Lower lobe of right lung (tissue), 2 donors: ENCODE measurements around the gene FAM13C. TPM values are rescaled to one million over a fixed set of nuclear protein-coding genes. Genes with fewer than 3 reads are reported as not detected.

Experiments
- ATAC-seq, 2 donors: fragments of 200-7000 bp; cut with Tn5 transposase; one replicate each; pipeline ENCODE4 v1.9.1; 2020 to 2022; ENCODE audit warnings: mild to moderate bottlenecking in 2 of 2, moderate library complexity in 2 of 2
- DNase-seq: peaks from one replicate; pipeline ENCODE4 v3.0.0-alpha.2; 2020
- H3K27ac ChIP-seq: fragments of 200-600 bp; one replicate; pipeline ENCODE4 v1.8.0; 2022
- H3K27me3 ChIP-seq: fragments of 200-600 bp; one replicate; pipeline ENCODE4 v1.8.0; 2022; ENCODE audit warnings: low read depth
- H3K36me3 ChIP-seq: fragments of 200-600 bp; one replicate; pipeline ENCODE4 v1.8.0; 2022; ENCODE audit warnings: mild to moderate bottlenecking
- H3K4me1 ChIP-seq: fragments of 200-600 bp; one replicate; pipeline ENCODE4 v1.8.0; 2022
- H3K4me3 ChIP-seq: fragments of 200-600 bp; one replicate; pipeline ENCODE4 v1.8.0; 2022; ENCODE audit warnings: mild to moderate bottlenecking
- H3K9me3 ChIP-seq: fragments of 200-600 bp; one replicate; pipeline ENCODE4 v1.8.0; 2022
- CTCF ChIP-seq: fragments of 200-600 bp; IDR thresholded peaks from one replicate; pipeline ENCODE4 v1.8.0; 2022; ENCODE audit warnings: antibody characterized with exemption, mild to moderate bottlenecking
- intact Hi-C: fragments of 100-400 bp; cut with DNase I; formaldehyde crosslinking; loops from one replicate; pipeline ENCODE4 v1.11.0; 2022
- total RNA-seq: library from RNA; stranded (reverse); fragmentation: NEBNext Ultra II Directional; extraction: Animal tissue kit (Norgen Biotek cat#: 25700); gene quantifications from one replicate; pipeline ENCODE4 v1.2.1, GENCODE V29; 2021
- donor health status: DM: no; HTN: yes; CAD: no; lungs with severe emphysema.

FAM13C gene
- total RNA-seq, 1 donor from 2014 or later: 13.9 TPM

- no peak for DNase-seq
- no peak for TF ChIP-seq CTCF
- H3K9me3 ChIP-seq: no peaks in the 10 kb centered on the region
Observed at GRCh38 chr10:59237775-59238174, 124.6 kb downstream of the FAM13C start.

GRCh38 chr10:59236064-59236697, 126.2 kb downstream of the FAM13C start:
- no peak for TF ChIP-seq CTCF
- H3K4me1 ChIP-seq: no peaks in the 10 kb centered on the region
- no peaks in the 10 kb centered on the region for H3K27me3 ChIP-seq
- H3K4me3 ChIP-seq: no peak overlapping the region
- DNase-seq (no peak), ATAC-seq (no peak)
- no peaks in the 10 kb centered on the region for H3K36me3 ChIP-seq
- no peak overlapping the region for H3K27ac ChIP-seq
- no peaks in the 10 kb centered on the region for H3K9me3 ChIP-seq
- intact Hi-C loops: no loop called here

More at GRCh38 chr10:59237775-59238174, 124.6 kb downstream of the FAM13C start:
- Histone ChIP-seq H3K36me3 (no peaks in the 10 kb centered on the region), H3K4me1 (no peaks in the 10 kb centered on the region), H3K27ac (no peak overlapping the region), H3K27me3 (no peaks in the 10 kb centered on the region), H3K4me3 (no peak overlapping the region)
- no peak for ATAC-seq
- intact Hi-C loops: no loop called here

GRCh38 chr10:59234816-59235429, 127.4 kb downstream of the FAM13C start:
- H3K27me3 ChIP-seq: no peaks in the 10 kb centered on the region
- no peaks in the 10 kb centered on the region for H3K9me3 ChIP-seq
- intact Hi-C loops: no loop called here
- no peaks in the 10 kb centered on the region for H3K4me1 ChIP-seq
- ATAC-seq (no peak), DNase-seq (no peak)
- H3K36me3 ChIP-seq: no peaks in the 10 kb centered on the region
- H3K27ac ChIP-seq: no peak overlapping the region
- TF ChIP-seq CTCF: peak; percentile 57
- H3K4me3 ChIP-seq: no peak overlapping the region

- ATAC-seq (no peak), DNase-seq (no peak)
- Histone ChIP-seq H3K36me3 (no peaks in the 10 kb centered on the region), H3K9me3 (no peaks in the 10 kb centered on the region), H3K4me1 (no peaks in the 10 kb centered on the region), H3K4me3 (no peak overlapping the region), H3K27me3 (no peaks in the 10 kb centered on the region), H3K27ac (no peak overlapping the region)
- intact Hi-C loops: no loop called here
- no peak for TF ChIP-seq CTCF
Observed at GRCh38 chr10:59234194-59234593, 128.2 kb downstream of the FAM13C start.

GRCh38 chr10:59229441-59229840, 132.9 kb downstream of the FAM13C start:
- intact Hi-C loops: no loop called here
- no peak for ATAC-seq
- no peaks in the 10 kb centered on the region for H3K36me3 ChIP-seq

More at GRCh38 chr10:59229441-59229840, 132.9 kb downstream of the FAM13C start:
- H3K9me3 ChIP-seq: no peaks in the 10 kb centered on the region
- no peaks in the 10 kb centered on the region for H3K4me1 ChIP-seq
- H3K4me3 ChIP-seq: no peak overlapping the region
- no peak overlapping the region for H3K27ac ChIP-seq
- DNase-seq: no peak
- TF ChIP-seq CTCF: no peak
- H3K27me3 ChIP-seq: no peaks in the 10 kb centered on the region
